Activated CD4-positive, alpha-beta T cell treated with anti-CD3 and anti-CD28 coated beads, Interleukin-2, amount 50 U/mL, for 4 hours (primary cell): ENCODE data around the gene COBL.

Experiments
- DNase-seq, 2 experiments: peaks; one replicate each; pipeline ENCODE4 v3.0.0-alpha.2; 2020

Gene COBL

DNA sequence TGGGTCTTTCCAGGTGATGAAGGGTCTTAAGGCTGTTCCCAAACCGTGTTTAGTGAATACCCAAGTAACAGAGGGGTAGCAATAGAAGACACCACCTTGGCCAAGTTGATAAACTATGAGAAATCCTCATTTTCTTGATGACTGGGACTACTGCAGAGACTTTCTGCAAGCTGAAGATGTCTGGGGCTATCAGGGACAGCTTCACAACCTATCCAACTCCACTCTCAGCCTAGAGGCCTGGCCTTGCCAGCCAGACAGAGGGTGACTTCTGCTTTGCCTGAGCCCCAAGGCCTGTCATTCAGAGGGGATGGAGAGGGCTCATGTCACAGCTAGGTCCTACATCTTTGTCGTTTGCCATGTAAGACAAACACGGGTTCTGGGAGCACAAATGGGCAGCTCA, 278.0 kb downstream of the COBL start:
- no peak for DNase-seq

DNA sequence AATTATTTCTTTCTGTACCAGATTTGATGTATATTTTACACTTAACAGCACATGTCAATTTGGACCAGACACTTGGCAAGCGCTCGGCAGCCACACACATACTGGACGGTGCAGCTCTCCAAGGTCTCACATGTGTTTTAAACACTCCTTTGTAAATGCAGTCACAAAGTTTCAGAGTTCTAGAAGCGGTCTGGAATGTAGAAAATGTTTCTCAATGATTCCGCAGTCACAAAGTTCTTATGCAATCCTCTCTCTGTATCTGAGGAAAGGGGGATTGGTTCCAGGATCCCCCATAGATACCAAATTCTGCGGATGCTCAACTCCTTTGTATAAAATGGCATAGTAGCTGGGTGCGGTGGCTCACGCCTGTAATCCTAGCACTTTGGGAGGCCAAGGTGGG, 280.9 kb downstream of the COBL start:
- no peak for DNase-seq

- DNase-seq = no peak
Measured at GRCh38 chr7:51034521-51035264, 281.9 kb downstream of the COBL start.

- DNase-seq = no peak
Measured at GRCh38 chr7:51033727-51034520, 282.7 kb downstream of the COBL start.

DNA sequence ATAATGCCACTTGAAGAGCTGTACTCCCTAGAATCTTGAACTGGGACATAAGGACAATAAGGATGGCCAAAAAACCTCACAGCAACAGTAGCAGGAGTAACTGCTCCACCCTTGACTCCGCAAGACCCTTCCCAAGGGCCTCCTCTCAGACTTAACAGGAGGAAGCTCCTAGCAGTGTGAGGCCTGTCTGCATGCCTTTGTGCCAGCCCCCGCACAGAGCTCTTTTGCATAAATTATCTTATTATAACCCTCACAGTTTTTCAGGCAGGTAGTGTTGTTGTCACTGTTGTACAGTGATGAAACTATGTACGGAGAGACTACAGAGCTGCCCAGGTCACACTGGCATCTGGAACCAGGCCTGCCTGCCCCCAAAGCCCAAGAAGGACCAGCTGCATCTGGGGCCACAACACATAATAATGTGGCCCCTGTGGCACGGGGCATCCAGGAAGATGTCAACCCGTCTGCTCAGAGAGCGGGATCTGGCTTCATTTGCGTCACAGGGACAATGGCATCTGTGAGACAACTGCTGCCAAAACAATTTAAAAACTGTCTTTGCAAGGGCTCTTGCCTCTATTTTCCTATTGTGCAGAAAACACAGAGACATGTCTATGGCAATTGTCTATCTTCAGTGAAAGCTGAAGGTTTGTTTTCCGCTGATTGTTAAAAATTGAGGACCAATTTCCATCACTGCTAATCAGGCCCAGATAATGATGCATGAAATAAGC, 284.7 kb downstream of the COBL start:
- DNase-seq = no peak

DNA sequence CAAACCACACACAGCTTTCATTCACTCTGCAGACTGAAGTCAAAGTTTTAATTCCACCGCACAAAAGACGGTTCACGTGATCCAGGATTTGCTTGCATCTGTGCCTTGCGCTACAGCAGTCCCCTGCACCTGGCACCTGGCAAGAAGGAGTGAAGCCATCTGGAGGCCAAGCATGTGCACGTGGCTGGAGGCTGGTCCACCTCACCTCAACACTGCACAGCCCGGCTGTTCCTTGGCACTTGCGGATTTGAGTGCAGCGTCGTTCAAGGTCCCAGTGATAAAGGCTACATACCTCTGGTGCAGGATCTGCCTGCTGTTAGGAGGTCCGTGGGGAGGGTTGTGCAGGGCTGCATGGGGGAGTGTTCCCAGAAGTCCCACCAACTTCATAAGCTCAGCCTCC, 285.4 kb downstream of the COBL start:
- no peak for DNase-seq

DNA sequence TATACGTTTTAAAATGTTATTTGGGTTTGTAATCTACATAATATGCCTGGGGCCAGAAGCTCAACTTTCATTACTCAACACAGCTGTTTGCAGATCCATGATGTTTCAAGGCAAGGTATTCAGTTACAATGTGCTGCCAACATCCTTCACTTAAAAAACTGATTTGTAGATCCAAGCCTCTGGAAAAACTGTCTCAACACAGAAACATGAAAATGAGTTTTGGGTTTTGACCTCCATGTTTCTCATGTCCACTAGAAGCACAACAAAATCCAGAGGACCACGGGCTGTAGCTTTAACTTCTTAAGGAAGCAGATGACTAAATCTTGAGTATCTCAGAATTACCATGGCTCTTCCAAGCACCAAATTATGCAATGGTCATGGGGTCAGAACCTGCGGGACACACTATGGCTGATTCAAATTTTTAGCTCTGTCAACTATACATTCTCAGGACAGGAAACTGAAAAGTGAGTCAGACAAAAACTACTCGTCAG, 286.9 kb downstream of the COBL start:
- DNase-seq = no peak

- no peak for DNase-seq
Measured at GRCh38 chr7:51029131-51029530, 287.5 kb downstream of the COBL start.

GRCh38 chr7:51027935-51028830, 288.4 kb downstream of the COBL start:
- no peak for DNase-seq

DNA sequence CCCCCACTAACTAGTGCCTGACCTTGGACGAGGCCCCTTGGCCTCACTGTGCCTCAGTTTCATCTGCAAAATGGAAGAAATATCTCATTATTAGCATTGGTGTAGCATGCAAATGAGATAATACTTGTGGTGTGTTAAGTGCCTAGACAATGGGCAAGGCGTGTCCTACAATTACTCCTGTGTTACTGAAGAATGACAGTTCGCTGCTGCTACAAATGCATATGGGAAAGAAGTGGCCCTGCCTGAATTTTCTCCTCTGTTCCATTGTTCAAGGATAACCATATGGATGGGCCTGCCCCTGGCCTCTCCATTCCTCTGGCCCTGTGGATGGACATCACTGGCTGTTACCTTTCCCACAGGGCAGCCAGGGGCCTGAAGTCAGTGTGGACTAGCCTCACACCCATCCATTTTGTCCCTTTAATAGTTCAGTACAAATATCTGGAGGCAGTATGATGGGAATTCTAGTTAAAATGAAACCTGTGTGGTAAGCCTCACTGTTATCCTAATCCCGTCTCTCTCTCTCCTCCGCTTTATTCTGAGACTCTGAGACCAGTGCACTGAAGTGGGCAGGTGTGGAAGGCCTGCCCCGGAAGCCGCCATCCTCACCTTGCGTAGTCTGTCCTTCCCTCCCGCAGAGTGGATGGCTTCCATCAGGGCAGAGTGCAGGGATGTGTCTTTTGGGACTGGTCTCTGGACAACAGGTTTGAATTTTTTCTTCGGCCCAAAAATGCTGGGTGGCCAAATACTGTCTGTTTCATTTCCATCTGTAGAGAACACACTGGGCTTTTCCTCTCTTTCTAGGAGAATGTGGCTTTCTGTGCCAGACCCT, 289.3 kb downstream of the COBL start:
- no peak for DNase-seq

GRCh38 chr7:51026341-51026740, 290.3 kb downstream of the COBL start:
- no peak for DNase-seq

- no peak for DNase-seq
Measured at GRCh38 chr7:51025668-51026067, 290.9 kb downstream of the COBL start.

DNA sequence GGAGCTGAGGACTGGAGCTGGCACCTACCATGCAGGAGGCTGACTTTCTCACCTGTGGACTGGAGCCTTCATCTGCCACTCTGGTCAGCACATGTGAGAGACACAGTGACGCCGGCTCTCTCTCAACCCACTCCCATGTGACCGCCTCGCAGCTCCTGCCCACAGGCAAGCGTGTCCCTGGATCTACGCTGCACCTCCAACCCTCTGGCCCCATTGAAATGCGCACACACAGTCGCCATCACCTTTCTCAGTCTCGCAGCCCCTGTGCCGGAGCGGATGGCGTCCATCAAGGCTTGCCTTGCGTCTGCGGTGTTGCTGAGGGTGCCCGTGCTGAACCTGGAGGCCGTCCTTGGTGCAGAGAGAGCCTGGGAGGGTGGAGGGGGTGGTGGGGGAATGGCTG, 291.7 kb downstream of the COBL start:
- no peak for DNase-seq

- DNase-seq = no peak
Measured at GRCh38 chr7:51023547-51023946, 293.1 kb downstream of the COBL start.

- DNase-seq = no peak
Measured at GRCh38 chr7:51022821-51023220, 293.8 kb downstream of the COBL start.

- DNase-seq = no peak
Measured at GRCh38 chr7:51021906-51022570, 294.6 kb downstream of the COBL start.

- no peak for DNase-seq
Measured at GRCh38 chr7:51020944-51021343, 295.7 kb downstream of the COBL start.

DNA sequence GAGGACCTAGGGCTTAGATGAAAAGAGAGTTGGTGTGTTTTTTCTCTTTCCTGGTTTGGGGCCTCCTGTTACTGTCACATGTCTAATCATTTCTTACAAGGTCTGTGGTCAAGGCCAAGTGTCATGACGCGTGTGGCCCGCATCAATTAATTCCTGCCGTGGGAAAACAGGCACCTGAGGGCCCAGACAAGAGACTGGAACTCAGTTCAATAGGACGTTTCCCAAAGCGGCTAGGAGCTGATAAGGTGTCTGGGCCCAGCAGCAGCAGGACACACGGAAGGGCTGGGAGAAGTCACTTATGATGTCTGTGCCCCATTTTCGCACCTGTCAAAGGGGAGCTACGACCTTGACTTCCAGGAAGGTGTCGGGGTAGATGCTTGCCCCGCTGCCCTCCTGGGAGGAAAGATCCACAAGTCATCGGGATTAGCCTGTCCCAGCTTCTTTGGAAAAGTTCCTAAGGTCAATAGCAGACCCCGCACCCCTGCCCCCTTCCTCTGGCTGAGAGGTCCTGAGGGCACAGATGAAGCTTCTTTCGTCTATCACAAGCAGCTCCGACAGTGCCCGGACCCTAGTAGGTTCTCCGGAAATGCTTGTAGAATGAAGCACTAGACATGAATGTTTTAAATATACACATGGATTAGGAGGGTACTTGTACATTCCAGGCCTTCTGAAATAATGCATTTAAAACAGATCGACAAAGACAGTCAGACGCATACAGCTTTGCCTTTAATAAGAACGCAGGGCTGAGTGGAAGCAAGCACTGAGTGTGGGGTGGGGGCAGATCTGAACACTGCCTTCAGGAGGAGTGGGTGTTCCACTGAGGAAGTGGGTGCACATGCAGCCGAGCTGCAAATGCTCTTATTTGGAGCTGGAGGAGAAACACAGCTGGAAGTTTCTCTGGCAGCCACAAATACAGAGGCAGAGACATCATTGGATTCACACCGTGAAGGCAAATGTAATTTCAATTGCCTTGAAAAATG, 296.4 kb downstream of the COBL start:
- no peak for DNase-seq

- no peak for DNase-seq
Measured at GRCh38 chr7:51019191-51019844, 297.3 kb downstream of the COBL start.
